ENCODE results near the gene C1orf74.

Gene C1orf74

DNA sequence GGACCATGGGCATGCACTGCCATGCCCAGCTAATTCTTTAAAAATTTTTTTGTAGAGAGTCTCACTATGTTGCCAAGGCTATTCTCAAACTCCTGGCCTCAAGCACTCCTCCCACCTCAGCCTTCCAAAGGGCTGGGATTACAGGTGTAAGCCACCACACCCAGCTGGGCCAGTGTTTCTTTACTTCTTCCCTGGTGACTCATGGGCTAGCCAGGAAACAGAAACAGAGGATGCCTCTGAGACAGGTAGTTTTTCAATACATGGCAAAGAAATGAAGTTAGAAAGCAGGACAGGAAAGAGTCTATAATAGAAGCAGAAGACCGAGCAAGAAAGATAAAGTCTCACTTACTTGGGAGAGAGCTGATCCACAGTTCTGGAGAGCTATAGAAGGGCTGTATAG lies 7.6 kb upstream of the C1orf74 start:
- TF ChIP-seq, protein P1, sequence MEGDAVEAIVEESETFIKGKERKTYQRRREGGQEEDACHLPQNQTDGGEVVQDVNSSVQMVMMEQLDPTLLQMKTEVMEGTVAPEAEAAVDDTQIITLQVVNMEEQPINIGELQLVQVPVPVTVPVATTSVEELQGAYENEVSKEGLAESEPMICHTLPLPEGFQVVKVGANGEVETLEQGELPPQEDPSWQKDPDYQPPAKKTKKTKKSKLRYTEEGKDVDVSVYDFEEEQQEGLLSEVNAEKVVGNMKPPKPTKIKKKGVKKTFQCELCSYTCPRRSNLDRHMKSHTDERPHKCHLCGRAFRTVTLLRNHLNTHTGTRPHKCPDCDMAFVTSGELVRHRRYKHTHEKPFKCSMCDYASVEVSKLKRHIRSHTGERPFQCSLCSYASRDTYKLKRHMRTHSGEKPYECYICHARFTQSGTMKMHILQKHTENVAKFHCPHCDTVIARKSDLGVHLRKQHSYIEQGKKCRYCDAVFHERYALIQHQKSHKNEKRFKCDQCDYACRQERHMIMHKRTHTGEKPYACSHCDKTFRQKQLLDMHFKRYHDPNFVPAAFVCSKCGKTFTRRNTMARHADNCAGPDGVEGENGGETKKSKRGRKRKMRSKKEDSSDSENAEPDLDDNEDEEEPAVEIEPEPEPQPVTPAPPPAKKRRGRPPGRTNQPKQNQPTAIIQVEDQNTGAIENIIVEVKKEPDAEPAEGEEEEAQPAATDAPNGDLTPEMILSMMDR (IDR thresholded peaks at IDR 0.05; ENCODE audit: low read depth, low read length): no peak
- no peak for DNase-seq (ENCODE audit: extremely low read depth, low read depth)

GRCh38 chr1:209790286-209791193 lies 6.2 kb upstream of the C1orf74 start:
- TF ChIP-seq, protein P1 (IDR thresholded peaks at IDR 0.05; ENCODE audit: low read depth, low read length): no peak
- DNase-seq (ENCODE audit: extremely low read depth, low read depth): no peak

DNA sequence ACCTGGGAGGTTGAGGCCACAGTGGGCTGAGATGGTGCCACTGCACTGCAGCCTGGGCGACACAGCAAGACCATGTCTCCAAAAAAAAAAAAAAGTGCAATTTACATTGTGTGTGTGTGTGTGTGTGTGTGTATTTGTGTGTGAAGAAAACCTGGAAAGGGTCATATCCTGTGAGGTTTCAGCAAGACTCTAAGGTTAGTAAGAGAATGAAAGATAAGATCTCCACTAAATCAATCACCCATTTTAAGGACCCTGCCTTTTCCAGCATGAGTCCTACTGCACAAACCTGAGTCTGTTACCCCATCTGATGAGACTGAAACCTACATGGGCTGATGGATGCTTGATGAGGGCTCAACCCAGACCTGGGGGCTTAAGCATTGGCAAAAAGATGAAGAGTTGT lies 4.9 kb upstream of the C1orf74 start:
- no peak for DNase-seq (ENCODE audit: extremely low read depth, low read depth)
- TF ChIP-seq, protein P1 (IDR thresholded peaks at IDR 0.05; ENCODE audit: low read depth, low read length): no peak

DNA sequence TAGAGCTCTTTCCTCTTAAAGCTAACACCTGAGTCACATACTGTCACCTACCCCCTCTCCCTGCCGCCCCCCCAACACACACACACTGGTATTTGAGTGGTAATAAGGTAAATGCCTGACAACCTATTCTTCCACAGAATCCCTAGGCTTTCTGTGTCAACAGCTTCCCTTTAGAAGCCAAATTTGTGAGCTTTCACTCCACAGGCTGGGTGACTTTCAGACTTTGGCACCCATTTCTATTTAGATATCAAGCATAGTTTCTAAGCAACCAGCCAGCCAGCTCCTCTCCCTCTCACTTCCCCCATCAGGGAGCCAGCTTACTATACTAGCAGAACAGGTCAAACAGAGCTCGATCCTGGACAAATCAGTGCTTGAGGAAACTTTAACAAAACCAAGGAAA lies 3.2 kb upstream of the C1orf74 start:
- TF ChIP-seq, protein P1 (IDR thresholded peaks at IDR 0.05; ENCODE audit: low read depth, low read length): no peak
- no peak for DNase-seq (ENCODE audit: extremely low read depth, low read depth)

DNA sequence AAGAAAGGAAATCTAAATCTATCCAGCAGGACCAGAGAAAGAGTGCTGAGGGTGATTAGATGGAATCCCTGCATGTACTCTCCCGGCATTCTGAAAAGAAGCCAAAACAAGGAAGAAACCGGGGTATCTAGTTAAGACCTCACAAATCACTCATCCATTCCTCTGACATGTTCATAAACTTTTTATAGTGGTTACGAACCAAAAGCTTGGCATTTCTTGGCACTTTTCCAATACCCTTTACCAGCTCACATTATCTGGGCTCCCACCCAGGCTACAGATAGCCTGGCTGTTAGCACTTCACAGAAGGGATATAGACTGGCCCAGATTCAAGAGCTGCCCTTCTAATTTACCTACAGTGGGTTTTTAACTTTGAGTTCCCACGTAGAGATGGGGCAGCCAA lies 1.8 kb upstream of the C1orf74 start:
- DNase-seq (ENCODE audit: extremely low read depth, low read depth): no peak
- TF ChIP-seq, protein P1 (IDR thresholded peaks at IDR 0.05; ENCODE audit: low read depth, low read length): no peak

DNA sequence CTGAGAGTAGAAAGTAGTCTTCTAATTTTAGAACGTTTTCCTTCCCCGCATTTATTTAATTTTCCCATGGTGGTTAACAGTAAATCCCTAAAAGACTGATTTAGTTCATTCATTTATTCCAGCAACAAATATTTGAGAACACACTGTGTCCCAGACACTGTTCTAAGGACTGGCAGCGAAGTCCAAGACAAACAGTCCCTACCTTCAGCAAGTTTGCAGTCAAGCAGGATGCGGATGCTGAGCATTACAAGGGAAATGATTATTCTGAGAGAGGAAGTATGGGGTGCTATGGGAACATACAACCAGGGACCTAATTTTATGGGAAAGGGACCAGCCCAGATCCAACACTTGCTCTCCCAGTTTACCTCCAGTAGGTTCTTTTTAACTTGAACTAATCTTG lies 1.2 kb upstream of the C1orf74 start:
- no peak for DNase-seq (ENCODE audit: extremely low read depth, low read depth)
- TF ChIP-seq, protein P1 (IDR thresholded peaks at IDR 0.05; ENCODE audit: low read depth, low read length): no peak

- TF ChIP-seq, protein P1 (IDR thresholded peaks at IDR 0.05; ENCODE audit: low read depth, low read length): no peak
- no peak for DNase-seq (ENCODE audit: extremely low read depth, low read depth)
These were observed 973 bp downstream of the C1orf74 start for GRCh38 chr1:209783386-209783785.

All from AG09319 (cell line).